Motor neuron (in vitro differentiated cells): ENCODE data around the gene IL1R2. TPM values are rescaled to one million over a fixed set of nuclear protein-coding genes. Genes with fewer than 3 reads are reported as not detected.

Source experiments
- ATAC-seq, 8 experiments: fragments of 200-7000 bp; cut with Tn5 transposase; replicated peaks in 6 of 8; 2 replicates each; pipeline ENCODE4 v1.8.0; 2021; ENCODE audit warnings: mild to moderate bottlenecking in 8 of 8, moderate library complexity in 8 of 8
- H3K27ac ChIP-seq, 2 donors: fragments of 250-450 bp; sonication (Bioruptor Pico); 2 replicates each; pipeline ENCODE4 v1.9.0; 2021; ENCODE audit warnings: antibody characterized with exemption in 2 of 2, mild to moderate bottlenecking in 2 of 2, moderate library complexity in 1 of 2
- H3K4me1 ChIP-seq, 2 donors: fragments of 250-450 bp; sonication (Bioruptor Pico); replicated peaks in 1 of 2; 2 replicates each; pipeline ENCODE4 v1.6.1; 2021; ENCODE audit warnings: antibody characterized with exemption in 2 of 2, mild to moderate bottlenecking in 2 of 2, moderate library complexity in 1 of 2
- H3K4me3 ChIP-seq, 5 donors: fragments of 250-450 bp; sonication (Bioruptor Pico); 2 replicates each; pipeline ENCODE4 v1.9.0; 2021; ENCODE audit warnings: antibody characterized with exemption in 5 of 5, mild to moderate bottlenecking in 5 of 5, moderate library complexity in 4 of 5
- WGBS, 10 experiments: fragments of 450-650 bp; shearing (Covaris generic); methylation state at CpG; one replicate each; pipeline ENCODE4 v1.0.0; 2022; 5-methylcytosine and 5-hydroxymethylcytosine counted together
- in situ Hi-C, 9 experiments: fragments of 400-800 bp; cut with MboI; loops; one replicate each; pipeline ENCODE4 v1.15.0; 2021; ENCODE audit warnings: low sequenced_read_pairs in 9 of 9, low pct_unique_long_range_greater_than_20kb in 2 of 9; ENCODE audit not compliant: unreplicated experiment in 9 of 9
- total RNA-seq, 8 experiments: library from RNA; unstranded; fragments of 300-600 nt; gene quantifications; 2 replicates each; pipeline versions ENCODE4 v1.2.3 to v1.2.4, GENCODE V29; 2022

IL1R2 gene
- under 1 TPM in 4 of 8 experiments, not detected in 4; 0.23 to 0.58 (median 0.49) TPM for total RNA-seq

- in situ Hi-C loops = loop anchor here in 1 of 9 experiments (25.0 kb wide), 1 partner anchor 579 kb away; no protein-coding TSS in a partner anchor
- WGBS, 10 experiments = 66 to 97% (median 86%) methylated on average over 3 to 8 of the region's 8 CpGs; no CpG with 5 or more reads in 3 of the 10 experiments
- Histone ChIP-seq H3K4me3 (no peak within 1 kb of the TSS), H3K27ac (no peak within 1 kb of the TSS), H3K4me1 (no peaks in the 10 kb centered on the region)
- ATAC-seq = no peak
Measured at GRCh38 chr2:101991721-101992145, at the start of gene IL1R2. Gene IL1R2 (plus strand): TSS chr2:101991960. CDS start chr2:102008576, 16,616 bp downstream.

GRCh38 chr2:101942851-101943250 lies 48.9 kb upstream of the IL1R2 start:
- WGBS, 10 experiments = 28 to 100% (median 84%) methylated on average over 1 to 3 of the region's 3 CpGs
- no peak for ATAC-seq
- in situ Hi-C loops = no loop called here
- Histone ChIP-seq H3K27ac (no peak overlapping the region), H3K4me1 (no peaks in the 10 kb centered on the region), H3K4me3 (no peak overlapping the region)

- 0 to 74% (median 33%) methylated on average over 1 to 3 of the region's 3 CpGs; no CpG with 5 or more reads in 3 of the 10 experiments for WGBS, 10 experiments
- ATAC-seq = peak in 4 of 8 experiments; percentile 20 to 93 (median 92)
- no peak overlapping the region for H3K4me3 ChIP-seq
- no peak overlapping the region for H3K27ac ChIP-seq
- in situ Hi-C loops = no loop called here
- no peaks in the 10 kb centered on the region for H3K4me1 ChIP-seq
Measured at GRCh38 chr2:101946372-101947039, 45.3 kb upstream of the IL1R2 start.

GRCh38 chr2:101947374-101947773 lies 44.4 kb upstream of the IL1R2 start:
- H3K27ac ChIP-seq = no peak overlapping the region
- 47 to 100% (median 83%) methylated on average over 1 to 2 of the region's 3 CpGs; no CpG with 5 or more reads in 3 of the 10 experiments for WGBS, 10 experiments
- ATAC-seq = no peak
- in situ Hi-C loops = no loop called here
- no peak overlapping the region for H3K4me3 ChIP-seq
- H3K4me1 ChIP-seq = no peaks in the 10 kb centered on the region

GRCh38 chr2:101948625-101949155 lies 43.1 kb upstream of the IL1R2 start:
- H3K27ac ChIP-seq = no peak overlapping the region
- H3K4me1 ChIP-seq = no peaks in the 10 kb centered on the region
- in situ Hi-C loops = no loop called here
- ATAC-seq = no peak
- no peak overlapping the region for H3K4me3 ChIP-seq

GRCh38 chr2:101949304-101949703 lies 42.5 kb upstream of the IL1R2 start:
- WGBS, 10 experiments = 29 to 70% (median 60%) methylated on average over 1 of the region's 1 CpG; no CpG with 5 or more reads in 4 of the 10 experiments
- in situ Hi-C loops = no loop called here
- ATAC-seq = no peak
- Histone ChIP-seq H3K4me1 (no peaks in the 10 kb centered on the region), H3K27ac (no peak overlapping the region), H3K4me3 (no peak overlapping the region)

GRCh38 chr2:101951296-101951695 lies 40.5 kb upstream of the IL1R2 start:
- no peak for ATAC-seq
- Histone ChIP-seq H3K27ac (no peak overlapping the region), H3K4me3 (no peak overlapping the region), H3K4me1 (no peaks in the 10 kb centered on the region)
- in situ Hi-C loops = no loop called here
- 13 to 100% (median 86%) methylated on average over 1 of the region's 1 CpG; no CpG with 5 or more reads in 3 of the 10 experiments for WGBS, 10 experiments

GRCh38 chr2:101952551-101952950 lies 39.2 kb upstream of the IL1R2 start:
- no peak for ATAC-seq
- no peaks in the 10 kb centered on the region for H3K4me1 ChIP-seq
- H3K4me3 ChIP-seq = no peak overlapping the region
- H3K27ac ChIP-seq = no peak overlapping the region
- in situ Hi-C loops = no loop called here
- WGBS, 10 experiments = 89 to 100% (median 100%) methylated on average over 1 of the region's 1 CpG; no CpG with 5 or more reads in 5 of the 10 experiments

- peak in 2 of 8 experiments; percentile 48 to 67 for ATAC-seq
- in situ Hi-C loops = no loop called here
- WGBS, 10 experiments = 0 to 100% (median 41%) methylated on average over 1 to 4 of the region's 4 CpGs
- Histone ChIP-seq H3K4me3 (no peak overlapping the region), H3K27ac (no peak overlapping the region), H3K4me1 (peaks cover under 1% of the 10 kb centered on the region in 2 donors)
Measured at GRCh38 chr2:101956465-101957438, 35.0 kb upstream of the IL1R2 start.

- Histone ChIP-seq H3K27ac (no peak overlapping the region), H3K4me3 (no peak overlapping the region), H3K4me1 (peaks cover 7 to 10% of the 10 kb centered on the region in 2 donors)
- ATAC-seq = peak in 2 of 8 experiments; percentile 3 to 5
- in situ Hi-C loops = no loop called here
- 0 to 46% (median 4%) methylated on average over 1 to 2 of the region's 2 CpGs for WGBS, 10 experiments
Measured at GRCh38 chr2:101958061-101958460, 33.7 kb upstream of the IL1R2 start.

GRCh38 chr2:101960819-101961337 lies 30.9 kb upstream of the IL1R2 start:
- H3K4me1 ChIP-seq = peaks cover 7 to 10% of the 10 kb centered on the region in 2 donors
- WGBS, 10 experiments = 40 to 90% (median 79%) methylated on average over 1 to 5 of the region's 7 CpGs; no CpG with 5 or more reads in 6 of the 10 experiments
- H3K27ac ChIP-seq = no peak overlapping the region
- H3K4me3 ChIP-seq = no peak overlapping the region
- ATAC-seq = no peak
- in situ Hi-C loops = no loop called here

- peak overlapping the region in 1 of 2 donors; percentile 33 for H3K27ac ChIP-seq
Measured at GRCh38 chr2:101961338-101962191, 30.2 kb upstream of the IL1R2 start.

More at GRCh38 chr2:101961338-101962191, 30.2 kb upstream of the IL1R2 start:
- 0 to 90% (median 50%) methylated on average over 1 to 5 of the region's 12 CpGs; no CpG with 5 or more reads in 5 of the 10 experiments for WGBS, 10 experiments
- peak in 6 of 8 experiments; percentile 17 to 69 (median 56) for ATAC-seq
- H3K4me3 ChIP-seq = no peak overlapping the region
- H3K4me1 ChIP-seq = peaks cover 7 to 10% of the 10 kb centered on the region in 2 donors
- in situ Hi-C loops = no loop called here
